ENCODE measurements around the gene PCDHA1.
A peak's percentile ranks its signal among the peaks of the same experiment; 100 is the strongest.

Gene PCDHA1

GRCh38 chr5:140785905-140786686, at the start of gene PCDHA1:
Gene PCDHA1 (plus strand): TSS chr5:140786140.
- Histone ChIP-seq H3K9me3 (ENCODE audit: control insufficient read depth, insufficient read depth, low read length) (peaks cover 9% of the 10 kb centered on the region; the same call in 1 of the 2 replicates), H4K20me1 (ENCODE audit: control insufficient read depth, insufficient read depth, low read depth, low read length) (no peaks in the 10 kb centered on the region), H3K36me3 (ENCODE audit: control insufficient read depth, low read length) (no peaks in the 10 kb centered on the region), H3K4me3 (ENCODE audit: low read length) (no peak within 1 kb of the TSS), H3K27me3 (ENCODE audit: control insufficient read depth, low read length) (no peaks in the 10 kb centered on the region), H3K27ac (ENCODE audit: low read depth, low read length) (no peak within 1 kb of the TSS), H3K4me2 (ENCODE audit: low read length) (no peak within 1 kb of the TSS), H3K79me2 (ENCODE audit: control insufficient read depth, low read length) (no peaks in the 10 kb centered on the region), H3F3A (ENCODE audit: control insufficient read depth, insufficient read depth) (no peaks in the 10 kb centered on the region), H3K9me2 (replicated peaks; ENCODE audit: control insufficient read depth, low read length) (no peaks in the 10 kb centered on the region), H3K4me1 (ENCODE audit: control insufficient read depth, low read length) (no peaks in the 10 kb centered on the region)
- TF ChIP-seq EZH2phosphoT487 (IDR thresholded peaks at IDR 0.05; ENCODE audit: borderline replicate concordance, low read length) (no peak), CTCF (IDR thresholded peaks at IDR 0.05; ENCODE audit: low read depth, low read length, poor library complexity, severe bottlenecking) (peak; percentile 31)

- H3K27ac ChIP-seq (ENCODE audit: low read depth, low read length) = no peak overlapping the region
- no peak overlapping the region for H3K4me2 ChIP-seq (ENCODE audit: low read length)
- H3K4me1 ChIP-seq (ENCODE audit: control insufficient read depth, low read length) = no peaks in the 10 kb centered on the region
- H3F3A ChIP-seq (ENCODE audit: control insufficient read depth, insufficient read depth) = no peaks in the 10 kb centered on the region
- no peaks in the 10 kb centered on the region for H3K9me2 ChIP-seq (replicated peaks; ENCODE audit: control insufficient read depth, low read length)
- peaks cover 16% of the 10 kb centered on the region for H3K27me3 ChIP-seq (ENCODE audit: control insufficient read depth, low read length)
- H3K79me2 ChIP-seq (ENCODE audit: control insufficient read depth, low read length) = no peaks in the 10 kb centered on the region
- TF ChIP-seq CTCF (IDR thresholded peaks at IDR 0.05; ENCODE audit: low read depth, low read length, poor library complexity, severe bottlenecking) (no peak), EZH2phosphoT487 (IDR thresholded peaks at IDR 0.05; ENCODE audit: borderline replicate concordance, low read length) (no peak)
- H4K20me1 ChIP-seq (ENCODE audit: control insufficient read depth, insufficient read depth, low read depth, low read length) = no peaks in the 10 kb centered on the region
- H3K9me3 ChIP-seq (ENCODE audit: control insufficient read depth, insufficient read depth, low read length) = no peaks in the 10 kb centered on the region
- no peaks in the 10 kb centered on the region for H3K36me3 ChIP-seq (ENCODE audit: control insufficient read depth, low read length)
- no peak overlapping the region for H3K4me3 ChIP-seq (ENCODE audit: low read length)
Observed at GRCh38 chr5:140737486-140737885, 48.5 kb upstream of the PCDHA1 start.

- H3K79me2 ChIP-seq (ENCODE audit: control insufficient read depth, low read length) = no peaks in the 10 kb centered on the region
- H4K20me1 ChIP-seq (ENCODE audit: control insufficient read depth, insufficient read depth, low read depth, low read length) = no peaks in the 10 kb centered on the region
- no peak overlapping the region for H3K4me3 ChIP-seq (ENCODE audit: low read length)
- TF ChIP-seq CTCF (IDR thresholded peaks at IDR 0.05; ENCODE audit: low read depth, low read length, poor library complexity, severe bottlenecking) (no peak), EZH2phosphoT487 (IDR thresholded peaks at IDR 0.05; ENCODE audit: borderline replicate concordance, low read length) (no peak)
- H3K9me3 ChIP-seq (ENCODE audit: control insufficient read depth, insufficient read depth, low read length) = no peaks in the 10 kb centered on the region
- H3F3A ChIP-seq (ENCODE audit: control insufficient read depth, insufficient read depth) = no peaks in the 10 kb centered on the region
- H3K27me3 ChIP-seq (ENCODE audit: control insufficient read depth, low read length) = no peaks in the 10 kb centered on the region
- H3K9me2 ChIP-seq (replicated peaks; ENCODE audit: control insufficient read depth, low read length) = no peaks in the 10 kb centered on the region
- no peaks in the 10 kb centered on the region for H3K4me1 ChIP-seq (ENCODE audit: control insufficient read depth, low read length)
- H3K4me2 ChIP-seq (ENCODE audit: low read length) = no peak overlapping the region
- no peaks in the 10 kb centered on the region for H3K36me3 ChIP-seq (ENCODE audit: control insufficient read depth, low read length)
- H3K27ac ChIP-seq (ENCODE audit: low read depth, low read length) = no peak overlapping the region
Observed at GRCh38 chr5:140741967-140742366, 44.0 kb upstream of the PCDHA1 start.

All from DOHH2 (cell line).